Fibroblast of the aortic adventitia (primary cell): ENCODE results near the gene SAP25. TPM values are rescaled to one million over a fixed set of nuclear protein-coding genes. Genes with fewer than 3 reads are reported as not detected.

Experiments
- DNase-seq: peaks from one replicate; pipeline ENCODE4 v3.0.0-alpha.2; 2010; ENCODE audit warnings: low read depth
- H3K4me3 ChIP-seq: 2 replicates; pipeline ENCODE4 v1.5.1; 2011; ENCODE audit warnings: low read depth, mild to moderate bottlenecking, control low read depth, low read length, moderate library complexity
- total RNA-seq: library from RNA; depleted of rRNA; stranded (reverse); fragments of >200 nt; gene quantifications from 2 replicates; pipeline ENCODE4 v1.2.3, GENCODE V29; 2012; ENCODE audit warnings: low replicate concordance
- TF ChIP-seq, protein P1 (sequence below): IDR thresholded peaks from 2 replicates; pipeline ENCODE4 v1.5.1; 2011; ENCODE audit warnings: mild to moderate bottlenecking, low read length, control low read depth, inconsistent platforms; ENCODE audit not compliant: insufficient read depth

SAP25 gene
- total RNA-seq, 1 donor: not detected

DNA sequence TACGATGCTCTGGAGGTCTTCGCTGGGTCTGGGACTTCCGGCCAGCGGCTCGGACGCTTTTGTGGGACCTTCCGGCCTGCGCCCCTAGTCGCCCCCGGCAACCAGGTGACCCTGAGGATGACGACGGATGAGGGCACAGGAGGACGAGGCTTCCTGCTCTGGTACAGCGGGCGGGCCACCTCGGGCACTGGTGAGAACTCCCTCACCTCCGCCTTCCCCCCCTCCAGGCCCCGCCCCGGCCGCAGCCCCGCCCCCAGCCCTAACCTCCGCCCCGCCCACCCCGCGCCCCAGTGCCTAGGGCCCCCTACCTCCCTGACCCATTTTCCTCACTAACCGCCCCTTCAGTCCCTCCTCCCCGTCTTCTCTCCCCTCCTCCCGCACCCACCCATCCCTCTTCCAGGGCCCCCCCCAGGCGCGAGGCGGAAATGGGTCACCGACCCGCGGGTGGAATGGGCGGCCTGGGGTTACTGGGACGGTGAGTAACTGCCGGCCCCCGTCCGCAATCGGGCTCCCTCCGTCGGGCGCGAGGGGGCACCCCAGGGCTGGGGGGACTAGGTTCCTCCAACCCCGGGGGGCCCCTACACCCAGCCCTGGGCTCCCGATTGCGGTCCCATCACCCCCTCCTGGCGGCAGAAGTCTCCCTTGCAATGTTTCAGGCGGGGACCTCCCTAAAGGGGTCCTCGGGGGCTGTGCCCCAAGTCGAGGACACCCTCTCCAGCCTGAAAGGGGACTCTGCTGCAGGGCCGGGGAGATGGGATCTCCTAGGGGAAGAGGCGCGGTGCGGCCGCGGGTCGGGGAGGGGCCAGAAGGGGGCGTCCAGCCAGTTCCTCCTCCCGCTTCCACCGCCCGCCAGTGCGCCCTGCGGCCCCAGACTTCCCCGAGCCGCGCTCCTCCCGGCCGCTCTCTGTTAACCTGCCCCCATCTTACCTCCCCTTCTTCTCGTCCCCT lies 30.6 kb upstream of the SAP25 start:
- TF ChIP-seq, protein P1, sequence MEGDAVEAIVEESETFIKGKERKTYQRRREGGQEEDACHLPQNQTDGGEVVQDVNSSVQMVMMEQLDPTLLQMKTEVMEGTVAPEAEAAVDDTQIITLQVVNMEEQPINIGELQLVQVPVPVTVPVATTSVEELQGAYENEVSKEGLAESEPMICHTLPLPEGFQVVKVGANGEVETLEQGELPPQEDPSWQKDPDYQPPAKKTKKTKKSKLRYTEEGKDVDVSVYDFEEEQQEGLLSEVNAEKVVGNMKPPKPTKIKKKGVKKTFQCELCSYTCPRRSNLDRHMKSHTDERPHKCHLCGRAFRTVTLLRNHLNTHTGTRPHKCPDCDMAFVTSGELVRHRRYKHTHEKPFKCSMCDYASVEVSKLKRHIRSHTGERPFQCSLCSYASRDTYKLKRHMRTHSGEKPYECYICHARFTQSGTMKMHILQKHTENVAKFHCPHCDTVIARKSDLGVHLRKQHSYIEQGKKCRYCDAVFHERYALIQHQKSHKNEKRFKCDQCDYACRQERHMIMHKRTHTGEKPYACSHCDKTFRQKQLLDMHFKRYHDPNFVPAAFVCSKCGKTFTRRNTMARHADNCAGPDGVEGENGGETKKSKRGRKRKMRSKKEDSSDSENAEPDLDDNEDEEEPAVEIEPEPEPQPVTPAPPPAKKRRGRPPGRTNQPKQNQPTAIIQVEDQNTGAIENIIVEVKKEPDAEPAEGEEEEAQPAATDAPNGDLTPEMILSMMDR: peak; percentile 33
- H3K4me3 ChIP-seq: peak overlapping the region; percentile 98
- peak; percentile 54 for DNase-seq

DNA sequence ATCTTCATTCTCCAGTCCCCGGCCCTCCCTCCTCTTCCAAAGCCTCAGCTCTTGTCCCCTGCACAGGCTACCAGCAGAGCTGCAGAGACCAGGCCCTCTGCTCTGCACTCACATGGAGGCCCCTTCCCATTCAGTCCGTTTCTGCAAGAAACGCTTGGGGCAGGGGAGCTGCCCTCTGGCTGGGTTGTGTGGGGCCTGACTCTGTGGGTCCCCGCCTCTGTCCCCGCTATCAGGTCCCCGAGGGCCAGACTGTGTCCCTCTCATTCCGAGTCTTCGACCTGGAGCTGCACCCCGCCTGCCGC lies 30.0 kb upstream of the SAP25 start:
- peak overlapping the region; percentile 98 for H3K4me3 ChIP-seq
- TF ChIP-seq, protein P1: no peak
- DNase-seq: peak; percentile 36

DNA sequence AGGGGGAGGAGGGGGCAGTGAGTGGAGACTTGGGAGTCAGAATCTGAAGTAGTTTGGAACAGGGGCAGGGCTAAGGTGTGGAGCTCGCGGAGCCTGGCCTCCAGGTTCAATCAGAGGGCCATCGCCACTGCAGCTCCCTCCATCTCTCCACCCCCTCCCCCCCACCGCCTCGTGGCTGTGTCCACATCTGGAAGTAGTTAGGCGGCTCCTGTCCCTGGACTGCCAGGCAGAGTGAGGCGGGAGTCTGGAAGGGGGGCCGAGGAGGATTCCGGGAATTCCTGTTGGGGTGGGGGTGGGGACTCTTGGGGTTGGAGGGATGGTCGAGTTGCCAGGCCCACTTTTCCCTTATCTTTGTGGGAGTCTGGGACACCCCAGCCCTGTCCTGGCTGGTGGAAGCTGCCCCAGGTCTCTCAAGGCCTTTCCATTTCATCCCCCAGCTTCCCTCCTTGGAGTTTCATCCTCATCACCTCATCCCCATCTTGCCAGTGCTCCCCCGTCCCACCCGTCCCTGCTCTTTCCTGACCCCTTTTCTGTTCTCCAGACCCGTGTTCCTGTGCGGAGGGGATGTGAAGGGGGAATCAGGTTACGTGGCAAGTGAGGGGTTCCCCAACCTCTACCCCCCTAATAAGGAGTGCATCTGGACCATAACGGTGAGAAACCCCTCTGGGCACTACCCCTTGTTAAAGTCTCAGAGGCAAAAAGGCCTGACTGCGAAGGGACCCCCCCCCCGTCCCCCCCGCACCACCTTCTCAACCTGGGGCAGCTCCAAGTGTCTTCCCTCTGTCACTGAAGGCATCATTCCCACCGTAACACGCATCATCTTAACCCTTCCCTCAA lies 29.4 kb upstream of the SAP25 start:
- peak; percentile 88 for DNase-seq
- peak overlapping the region; percentile 98 for H3K4me3 ChIP-seq
- TF ChIP-seq, protein P1: no peak

DNA sequence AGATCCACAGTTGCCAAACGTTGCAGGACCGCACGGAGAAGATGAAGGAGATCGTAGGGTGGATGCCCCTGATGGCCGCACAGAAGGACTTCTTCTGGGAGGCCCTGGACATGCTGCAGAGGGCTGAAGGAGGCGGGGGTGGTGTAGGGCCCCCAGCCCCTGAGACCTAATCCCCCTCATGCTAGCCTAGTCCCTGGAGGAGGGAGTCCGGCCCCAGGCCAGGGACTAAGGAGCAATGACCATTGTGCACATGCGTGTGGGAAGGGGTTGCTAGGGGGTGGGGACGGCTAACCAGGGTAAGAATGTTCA lies 27.0 kb upstream of the SAP25 start:
- TF ChIP-seq, protein P1: no peak
- DNase-seq: no peak

DNA sequence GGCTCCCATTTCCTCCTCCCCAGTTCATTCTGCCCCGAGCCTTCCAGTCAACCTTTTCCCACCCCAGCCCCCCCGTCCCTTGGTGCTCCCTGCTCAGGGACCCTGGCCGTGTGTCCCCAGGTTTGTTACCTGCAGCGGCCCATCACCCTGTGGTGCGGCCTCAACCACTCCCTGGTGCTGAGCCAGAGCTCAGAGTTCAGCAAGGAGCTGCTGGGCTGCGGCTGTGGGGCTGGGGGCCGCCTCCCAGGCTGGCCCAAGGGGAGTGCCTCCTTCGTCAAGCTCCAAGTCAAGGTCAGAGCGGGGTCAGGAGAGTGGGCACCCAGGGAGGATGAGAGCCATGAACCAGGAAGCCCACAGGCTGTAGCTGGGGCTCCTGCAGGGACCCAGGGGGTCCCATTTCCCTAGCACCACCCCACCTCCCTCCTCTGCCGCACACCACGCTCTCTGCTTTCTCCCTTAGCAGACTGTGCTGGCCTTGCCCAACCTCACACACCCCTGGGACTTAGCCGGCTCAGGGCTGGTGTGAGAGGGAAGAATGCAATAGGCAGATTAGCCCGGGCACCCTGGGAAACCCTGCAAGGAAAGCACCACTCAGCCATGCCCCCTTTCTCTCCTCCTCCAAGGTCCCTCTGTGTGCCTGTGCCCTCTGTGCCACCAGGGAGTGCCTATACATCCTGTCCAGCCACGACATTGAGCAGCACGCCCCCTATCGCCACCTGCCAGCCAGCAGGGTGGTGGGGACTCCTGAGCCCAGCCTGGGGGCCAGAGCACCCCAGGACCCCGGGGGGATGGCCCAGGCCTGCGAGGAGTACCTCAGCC lies 26.4 kb upstream of the SAP25 start:
- TF ChIP-seq, protein P1: no peak
- H3K4me3 ChIP-seq: no peak overlapping the region
- no peak for DNase-seq

More for the DNA sequence above, 27.0 kb upstream of the SAP25 start:
- H3K4me3 ChIP-seq: no peak overlapping the region

DNA sequence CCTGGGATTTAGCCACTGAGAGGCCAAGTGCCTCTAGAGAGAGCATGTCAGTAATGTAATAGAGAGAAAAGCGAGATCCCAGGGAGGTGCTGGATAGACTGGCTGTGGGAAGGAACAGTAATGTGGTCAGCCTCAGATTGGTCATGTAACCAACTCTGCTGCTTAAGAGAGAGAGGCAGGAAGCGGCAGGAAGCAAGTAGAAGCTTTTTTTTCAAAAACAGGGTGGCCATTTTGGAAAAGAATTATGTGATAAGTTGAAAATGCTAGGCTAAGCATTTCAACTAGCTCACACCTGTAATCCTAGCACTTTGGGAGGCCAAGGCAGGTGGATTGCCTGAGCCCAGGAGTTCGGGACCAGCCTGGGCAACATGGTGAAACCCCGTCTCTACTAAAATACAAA lies 24.7 kb upstream of the SAP25 start:
- DNase-seq: no peak
- TF ChIP-seq, protein P1: no peak
- H3K4me3 ChIP-seq: no peak overlapping the region
